ENCODE results near the gene CERT1. TPM values are rescaled to one million over a fixed set of nuclear protein-coding genes. Genes with fewer than 3 reads are reported as not detected.

Gene CERT1
- total RNA-seq, 2 donors from 2014 or later = 32.3 to 35.5 TPM

GRCh38 chr5:75368391-75368790 is 143.0 kb downstream of the CERT1 start:
- no peak for DNase-seq (ENCODE audit: low spot score)
- H3K4me1 ChIP-seq (replicated peaks) = peaks cover under 1% of the 10 kb centered on the region
- WGBS = 88% methylated on average over 4 of the region's 4 CpGs
- no peak overlapping the region for H3K4me3 ChIP-seq
- intact Hi-C loops (cut with DNase I) = no loop called here
- H3K9me3 ChIP-seq = no peaks in the 10 kb centered on the region
- H3K27me3 ChIP-seq (replicated peaks; ENCODE audit: insufficient read depth) = no peaks in the 10 kb centered on the region
- H3K27ac ChIP-seq = no peak overlapping the region
- no peaks in the 10 kb centered on the region for H3K36me3 ChIP-seq
- no peak for TF ChIP-seq CTCF (IDR thresholded peaks at IDR 0.05)
- no peak for TF ChIP-seq POLR2AphosphoS5 (IDR thresholded peaks at IDR 0.05)
- TF ChIP-seq POLR2A (IDR thresholded peaks at IDR 0.05) = no peak

- Histone ChIP-seq H3K9me3 (no peaks in the 10 kb centered on the region), H3K27me3 (replicated peaks; ENCODE audit: insufficient read depth) (no peaks in the 10 kb centered on the region), H3K4me3 (no peak overlapping the region), H3K4me1 (replicated peaks) (peaks cover 9% of the 10 kb centered on the region), H3K36me3 (no peaks in the 10 kb centered on the region), H3K27ac (no peak overlapping the region)
- intact Hi-C loops (cut with DNase I) = no loop called here
- DNase-seq (ENCODE audit: low spot score) = no peak
- no peak for TF ChIP-seq POLR2AphosphoS5 (IDR thresholded peaks at IDR 0.05)
- no peak for TF ChIP-seq POLR2A (IDR thresholded peaks at IDR 0.05)
- no peak for TF ChIP-seq CTCF (IDR thresholded peaks at IDR 0.05)
Measured at GRCh38 chr5:75367401-75367800, 144.0 kb downstream of the CERT1 start.

- H3K4me1 ChIP-seq (replicated peaks) = peaks cover 9% of the 10 kb centered on the region
- H3K36me3 ChIP-seq = no peaks in the 10 kb centered on the region
- no peak overlapping the region for H3K27ac ChIP-seq
- DNase-seq (ENCODE audit: low spot score) = no peak
- no peaks in the 10 kb centered on the region for H3K27me3 ChIP-seq (replicated peaks; ENCODE audit: insufficient read depth)
- no peaks in the 10 kb centered on the region for H3K9me3 ChIP-seq
- no peak overlapping the region for H3K4me3 ChIP-seq
- intact Hi-C loops (cut with DNase I) = no loop called here
- TF ChIP-seq POLR2A (IDR thresholded peaks at IDR 0.05) = no peak
- TF ChIP-seq POLR2AphosphoS5 (IDR thresholded peaks at IDR 0.05) = no peak
- TF ChIP-seq CTCF (IDR thresholded peaks at IDR 0.05) = no peak
- 83% methylated on average over 9 of the region's 9 CpGs for WGBS
Measured at GRCh38 chr5:75366787-75367186, 144.6 kb downstream of the CERT1 start.

GRCh38 chr5:75365740-75366139 is 145.7 kb downstream of the CERT1 start:
- H3K4me1 ChIP-seq (replicated peaks) = peaks cover 9% of the 10 kb centered on the region
- H3K9me3 ChIP-seq = no peaks in the 10 kb centered on the region
- no peaks in the 10 kb centered on the region for H3K36me3 ChIP-seq
- TF ChIP-seq POLR2A (IDR thresholded peaks at IDR 0.05) = no peak
- TF ChIP-seq POLR2AphosphoS5 (IDR thresholded peaks at IDR 0.05) = no peak
- TF ChIP-seq CTCF (IDR thresholded peaks at IDR 0.05) = no peak
- no peak overlapping the region for H3K27ac ChIP-seq
- H3K4me3 ChIP-seq = no peak overlapping the region
- no peak for DNase-seq (ENCODE audit: low spot score)
- 53% methylated on average over 1 of the region's 1 CpG for WGBS
- intact Hi-C loops (cut with DNase I) = no loop called here
- H3K27me3 ChIP-seq (replicated peaks; ENCODE audit: insufficient read depth) = no peaks in the 10 kb centered on the region

DNA sequence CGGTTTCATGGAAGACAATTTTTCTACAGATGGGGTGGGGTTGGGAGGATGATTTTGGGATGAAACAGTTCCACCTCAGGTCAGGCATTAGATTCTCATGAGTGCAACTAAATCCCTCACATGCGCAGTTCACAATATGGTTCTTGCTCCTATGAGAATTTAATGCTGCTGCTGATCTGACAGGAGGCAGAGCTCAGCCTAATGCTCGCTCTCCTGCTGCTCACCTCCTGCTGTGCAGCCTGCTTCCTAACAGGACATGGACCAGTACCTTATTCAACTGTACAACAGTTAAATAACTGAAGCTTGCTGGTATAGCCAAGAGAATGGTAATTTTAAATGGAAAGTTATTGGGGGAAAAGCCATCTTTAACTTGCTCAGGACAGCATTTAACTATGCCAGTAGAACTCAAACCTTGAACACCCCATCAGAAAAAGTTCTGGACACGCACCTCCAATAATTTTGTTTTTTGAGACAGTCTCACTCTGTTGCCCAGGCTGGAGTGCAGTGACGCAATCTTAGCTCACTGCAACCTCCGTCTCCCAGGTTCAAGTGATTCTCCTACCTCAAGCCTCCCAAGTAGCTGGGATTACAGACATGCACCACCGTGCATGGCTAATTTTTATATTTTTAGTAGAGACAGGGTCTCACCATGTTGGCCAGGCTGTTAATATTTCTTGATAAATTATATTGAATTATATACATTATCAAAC is 146.7 kb downstream of the CERT1 start:
- H3K27ac ChIP-seq = no peak overlapping the region
- H3K4me1 ChIP-seq (replicated peaks) = peaks cover 9% of the 10 kb centered on the region
- no peak for DNase-seq (ENCODE audit: low spot score)
- H3K36me3 ChIP-seq = no peaks in the 10 kb centered on the region
- no peaks in the 10 kb centered on the region for H3K9me3 ChIP-seq
- intact Hi-C loops (cut with DNase I) = no loop called here
- TF ChIP-seq POLR2AphosphoS5 (IDR thresholded peaks at IDR 0.05) (no peak), CTCF (IDR thresholded peaks at IDR 0.05) (no peak), POLR2A (IDR thresholded peaks at IDR 0.05) (no peak)
- no peaks in the 10 kb centered on the region for H3K27me3 ChIP-seq (replicated peaks; ENCODE audit: insufficient read depth)
- 88% methylated on average over 7 of the region's 7 CpGs for WGBS
- no peak overlapping the region for H3K4me3 ChIP-seq

Measured in prostate gland (tissue), 2 donors.